GM23338 (cell line): ENCODE results near the gene PTTG1IP.

Experiments
- CREB1 ChIP-seq: fragments of 250-450 bp; sonication (Bioruptor Pico); IDR thresholded peaks from 2 replicates; pipeline ENCODE4 v1.5.0; 2020; ENCODE audit warnings: low read depth, mild to moderate bottlenecking, moderate library complexity
- ETS1 ChIP-seq: IDR thresholded peaks from 2 replicates; pipeline ENCODE4 v1.6.1; 2016; ENCODE audit warnings: antibody characterized with exemption
- EZH2 ChIP-seq: fragments of 200-600 bp; sonication (generic); IDR thresholded peaks from one replicate; pipeline ENCODE4 v1.8.0; 2017; ENCODE audit warnings: antibody characterized with exemption, mild to moderate bottlenecking, low read depth; ENCODE audit not compliant: unreplicated experiment
- EZH2phosphoT487 ChIP-seq: fragments of 200-600 bp; sonication (generic); IDR thresholded peaks from one replicate; pipeline ENCODE4 v1.8.1; 2018; ENCODE audit warnings: antibody characterized with exemption; ENCODE audit not compliant: unreplicated experiment
- JUNB ChIP-seq: IDR thresholded peaks from one replicate; pipeline ENCODE4 v1.6.1; 2016; ENCODE audit warnings: antibody characterized with exemption; ENCODE audit not compliant: unreplicated experiment
- NANOG ChIP-seq: IDR thresholded peaks from 2 replicates; pipeline ENCODE4 v1.6.1; 2016; ENCODE audit warnings: antibody characterized with exemption, borderline replicate concordance
- POLR2AphosphoS5 ChIP-seq: IDR thresholded peaks from 2 replicates; pipeline ENCODE4 v1.6.1; 2016; ENCODE audit warnings: antibody characterized with exemption, low read depth
- ZNF114 ChIP-seq: fragments of 250-450 bp; sonication (Bioruptor Pico); IDR thresholded peaks from 2 replicates; pipeline ENCODE4 v1.5.0; 2020; ENCODE audit warnings: mild to moderate bottlenecking, moderate library complexity
- ZNF331 ChIP-seq: fragments of 250-450 bp; sonication (Bioruptor Pico); IDR thresholded peaks from 2 replicates; pipeline ENCODE4 v1.5.0; 2020; ENCODE audit warnings: low read depth, mild to moderate bottlenecking, moderate library complexity
- TF ChIP-seq, protein P1 (sequence below), 2 experiments: fragments of 200-600 bp in 1 of 2; sonication (generic) in 1 of 2; conservative IDR thresholded peaks; 2 replicates each; pipeline versions ENCODE4 v1.5.1 to v1.6.1; 2016 to 2017; ENCODE audit warnings: antibody characterized with exemption in 2 of 2, low read depth in 2 of 2, mild to moderate bottlenecking in 2 of 2, moderate library complexity in 1 of 2
- TF ChIP-seq, protein P2 (sequence below): IDR thresholded peaks from one replicate; pipeline ENCODE4 v1.6.1; 2018; ENCODE audit warnings: antibody characterized with exemption; ENCODE audit not compliant: unreplicated experiment
- TF ChIP-seq, protein P3 (sequence below): fragments of 250-450 bp; sonication (Bioruptor Pico); IDR thresholded peaks from 2 replicates; pipeline ENCODE4 v1.5.0; 2020; ENCODE audit warnings: mild to moderate bottlenecking, moderate library complexity

GRCh38 chr21:44836349-44836665, 37.2 kb downstream of the PTTG1IP start:
- TF ChIP-seq, protein P1, sequence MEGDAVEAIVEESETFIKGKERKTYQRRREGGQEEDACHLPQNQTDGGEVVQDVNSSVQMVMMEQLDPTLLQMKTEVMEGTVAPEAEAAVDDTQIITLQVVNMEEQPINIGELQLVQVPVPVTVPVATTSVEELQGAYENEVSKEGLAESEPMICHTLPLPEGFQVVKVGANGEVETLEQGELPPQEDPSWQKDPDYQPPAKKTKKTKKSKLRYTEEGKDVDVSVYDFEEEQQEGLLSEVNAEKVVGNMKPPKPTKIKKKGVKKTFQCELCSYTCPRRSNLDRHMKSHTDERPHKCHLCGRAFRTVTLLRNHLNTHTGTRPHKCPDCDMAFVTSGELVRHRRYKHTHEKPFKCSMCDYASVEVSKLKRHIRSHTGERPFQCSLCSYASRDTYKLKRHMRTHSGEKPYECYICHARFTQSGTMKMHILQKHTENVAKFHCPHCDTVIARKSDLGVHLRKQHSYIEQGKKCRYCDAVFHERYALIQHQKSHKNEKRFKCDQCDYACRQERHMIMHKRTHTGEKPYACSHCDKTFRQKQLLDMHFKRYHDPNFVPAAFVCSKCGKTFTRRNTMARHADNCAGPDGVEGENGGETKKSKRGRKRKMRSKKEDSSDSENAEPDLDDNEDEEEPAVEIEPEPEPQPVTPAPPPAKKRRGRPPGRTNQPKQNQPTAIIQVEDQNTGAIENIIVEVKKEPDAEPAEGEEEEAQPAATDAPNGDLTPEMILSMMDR (conservative IDR thresholded peaks at IDR 0.05; ENCODE audit: low read depth in 2 of 2), result no peak
- TF ChIP-seq JUNB, result no peak
- TF ChIP-seq EZH2, result no peak
- TF ChIP-seq POLR2AphosphoS5, result no peak
- TF ChIP-seq, protein P2, sequence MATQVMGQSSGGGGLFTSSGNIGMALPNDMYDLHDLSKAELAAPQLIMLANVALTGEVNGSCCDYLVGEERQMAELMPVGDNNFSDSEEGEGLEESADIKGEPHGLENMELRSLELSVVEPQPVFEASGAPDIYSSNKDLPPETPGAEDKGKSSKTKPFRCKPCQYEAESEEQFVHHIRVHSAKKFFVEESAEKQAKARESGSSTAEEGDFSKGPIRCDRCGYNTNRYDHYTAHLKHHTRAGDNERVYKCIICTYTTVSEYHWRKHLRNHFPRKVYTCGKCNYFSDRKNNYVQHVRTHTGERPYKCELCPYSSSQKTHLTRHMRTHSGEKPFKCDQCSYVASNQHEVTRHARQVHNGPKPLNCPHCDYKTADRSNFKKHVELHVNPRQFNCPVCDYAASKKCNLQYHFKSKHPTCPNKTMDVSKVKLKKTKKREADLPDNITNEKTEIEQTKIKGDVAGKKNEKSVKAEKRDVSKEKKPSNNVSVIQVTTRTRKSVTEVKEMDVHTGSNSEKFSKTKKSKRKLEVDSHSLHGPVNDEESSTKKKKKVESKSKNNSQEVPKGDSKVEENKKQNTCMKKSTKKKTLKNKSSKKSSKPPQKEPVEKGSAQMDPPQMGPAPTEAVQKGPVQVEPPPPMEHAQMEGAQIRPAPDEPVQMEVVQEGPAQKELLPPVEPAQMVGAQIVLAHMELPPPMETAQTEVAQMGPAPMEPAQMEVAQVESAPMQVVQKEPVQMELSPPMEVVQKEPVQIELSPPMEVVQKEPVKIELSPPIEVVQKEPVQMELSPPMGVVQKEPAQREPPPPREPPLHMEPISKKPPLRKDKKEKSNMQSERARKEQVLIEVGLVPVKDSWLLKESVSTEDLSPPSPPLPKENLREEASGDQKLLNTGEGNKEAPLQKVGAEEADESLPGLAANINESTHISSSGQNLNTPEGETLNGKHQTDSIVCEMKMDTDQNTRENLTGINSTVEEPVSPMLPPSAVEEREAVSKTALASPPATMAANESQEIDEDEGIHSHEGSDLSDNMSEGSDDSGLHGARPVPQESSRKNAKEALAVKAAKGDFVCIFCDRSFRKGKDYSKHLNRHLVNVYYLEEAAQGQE, result no peak
- no peak for TF ChIP-seq CREB1 (CRISPR knock-in tag)
- TF ChIP-seq EZH2phosphoT487, result no peak
- TF ChIP-seq ZNF331 (CRISPR knock-in tag), result no peak
- no peak for TF ChIP-seq ETS1
- no peak for TF ChIP-seq ZNF114 (CRISPR knock-in tag)
- TF ChIP-seq, protein P3, sequence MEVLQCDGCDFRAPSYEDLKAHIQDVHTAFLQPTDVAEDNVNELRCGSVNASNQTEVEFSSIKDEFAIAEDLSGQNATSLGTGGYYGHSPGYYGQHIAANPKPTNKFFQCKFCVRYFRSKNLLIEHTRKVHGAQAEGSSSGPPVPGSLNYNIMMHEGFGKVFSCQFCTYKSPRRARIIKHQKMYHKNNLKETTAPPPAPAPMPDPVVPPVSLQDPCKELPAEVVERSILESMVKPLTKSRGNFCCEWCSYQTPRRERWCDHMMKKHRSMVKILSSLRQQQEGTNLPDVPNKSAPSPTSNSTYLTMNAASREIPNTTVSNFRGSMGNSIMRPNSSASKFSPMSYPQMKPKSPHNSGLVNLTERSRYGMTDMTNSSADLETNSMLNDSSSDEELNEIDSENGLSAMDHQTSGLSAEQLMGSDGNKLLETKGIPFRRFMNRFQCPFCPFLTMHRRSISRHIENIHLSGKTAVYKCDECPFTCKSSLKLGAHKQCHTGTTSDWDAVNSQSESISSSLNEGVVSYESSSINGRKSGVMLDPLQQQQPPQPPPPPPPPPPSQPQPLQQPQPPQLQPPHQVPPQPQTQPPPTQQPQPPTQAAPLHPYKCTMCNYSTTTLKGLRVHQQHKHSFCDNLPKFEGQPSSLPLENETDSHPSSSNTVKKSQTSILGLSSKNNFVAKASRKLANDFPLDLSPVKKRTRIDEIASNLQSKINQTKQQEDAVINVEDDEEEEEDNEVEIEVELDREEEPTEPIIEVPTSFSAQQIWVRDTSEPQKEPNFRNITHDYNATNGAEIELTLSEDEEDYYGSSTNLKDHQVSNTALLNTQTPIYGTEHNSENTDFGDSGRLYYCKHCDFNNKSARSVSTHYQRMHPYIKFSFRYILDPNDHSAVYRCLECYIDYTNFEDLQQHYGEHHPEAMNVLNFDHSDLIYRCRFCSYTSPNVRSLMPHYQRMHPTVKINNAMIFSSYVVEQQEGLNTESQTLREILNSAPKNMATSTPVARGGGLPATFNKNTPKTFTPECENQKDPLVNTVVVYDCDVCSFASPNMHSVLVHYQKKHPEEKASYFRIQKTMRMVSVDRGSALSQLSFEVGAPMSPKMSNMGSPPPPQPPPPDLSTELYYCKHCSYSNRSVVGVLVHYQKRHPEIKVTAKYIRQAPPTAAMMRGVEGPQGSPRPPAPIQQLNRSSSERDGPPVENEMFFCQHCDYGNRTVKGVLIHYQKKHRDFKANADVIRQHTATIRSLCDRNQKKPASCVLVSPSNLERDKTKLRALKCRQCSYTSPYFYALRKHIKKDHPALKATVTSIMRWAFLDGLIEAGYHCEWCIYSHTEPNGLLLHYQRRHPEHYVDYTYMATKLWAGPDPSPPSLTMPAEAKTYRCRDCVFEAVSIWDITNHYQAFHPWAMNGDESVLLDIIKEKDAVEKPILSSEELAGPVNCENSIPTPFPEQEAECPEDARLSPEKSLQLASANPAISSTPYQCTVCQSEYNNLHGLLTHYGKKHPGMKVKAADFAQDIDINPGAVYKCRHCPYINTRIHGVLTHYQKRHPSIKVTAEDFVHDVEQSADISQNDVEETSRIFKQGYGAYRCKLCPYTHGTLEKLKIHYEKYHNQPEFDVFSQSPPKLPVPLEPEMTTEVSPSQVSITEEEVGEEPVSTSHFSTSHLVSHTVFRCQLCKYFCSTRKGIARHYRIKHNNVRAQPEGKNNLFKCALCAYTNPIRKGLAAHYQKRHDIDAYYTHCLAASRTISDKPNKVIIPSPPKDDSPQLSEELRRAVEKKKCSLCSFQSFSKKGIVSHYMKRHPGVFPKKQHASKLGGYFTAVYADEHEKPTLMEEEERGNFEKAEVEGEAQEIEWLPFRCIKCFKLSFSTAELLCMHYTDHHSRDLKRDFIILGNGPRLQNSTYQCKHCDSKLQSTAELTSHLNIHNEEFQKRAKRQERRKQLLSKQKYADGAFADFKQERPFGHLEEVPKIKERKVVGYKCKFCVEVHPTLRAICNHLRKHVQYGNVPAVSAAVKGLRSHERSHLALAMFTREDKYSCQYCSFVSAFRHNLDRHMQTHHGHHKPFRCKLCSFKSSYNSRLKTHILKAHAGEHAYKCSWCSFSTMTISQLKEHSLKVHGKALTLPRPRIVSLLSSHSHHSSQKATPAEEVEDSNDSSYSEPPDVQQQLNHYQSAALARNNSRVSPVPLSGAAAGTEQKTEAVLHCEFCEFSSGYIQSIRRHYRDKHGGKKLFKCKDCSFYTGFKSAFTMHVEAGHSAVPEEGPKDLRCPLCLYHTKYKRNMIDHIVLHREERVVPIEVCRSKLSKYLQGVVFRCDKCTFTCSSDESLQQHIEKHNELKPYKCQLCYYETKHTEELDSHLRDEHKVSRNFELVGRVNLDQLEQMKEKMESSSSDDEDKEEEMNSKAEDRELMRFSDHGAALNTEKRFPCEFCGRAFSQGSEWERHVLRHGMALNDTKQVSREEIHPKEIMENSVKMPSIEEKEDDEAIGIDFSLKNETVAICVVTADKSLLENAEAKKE (CRISPR knock-in tag), result no peak
- no peak for TF ChIP-seq NANOG
